HEK293T (cell line): Measurements from ENCODE around the gene RNF10.

Source experiments
- ELF4 ChIP-seq: fragments of 450-650 bp; IDR thresholded peaks from 2 replicates; pipeline ENCODE4 v1.6.1; 2017; ENCODE audit warnings: antibody characterized with exemption
- FOXM1 ChIP-seq: fragments of 450-650 bp; IDR thresholded peaks from 2 replicates; pipeline ENCODE4 v1.6.1; 2017; ENCODE audit warnings: mild to moderate bottlenecking, borderline replicate concordance
- SUZ12 ChIP-seq: fragments of 450-650 bp; IDR thresholded peaks from 2 replicates; pipeline ENCODE4 v1.6.1; 2016; ENCODE audit warnings: mild to moderate bottlenecking

DNA sequence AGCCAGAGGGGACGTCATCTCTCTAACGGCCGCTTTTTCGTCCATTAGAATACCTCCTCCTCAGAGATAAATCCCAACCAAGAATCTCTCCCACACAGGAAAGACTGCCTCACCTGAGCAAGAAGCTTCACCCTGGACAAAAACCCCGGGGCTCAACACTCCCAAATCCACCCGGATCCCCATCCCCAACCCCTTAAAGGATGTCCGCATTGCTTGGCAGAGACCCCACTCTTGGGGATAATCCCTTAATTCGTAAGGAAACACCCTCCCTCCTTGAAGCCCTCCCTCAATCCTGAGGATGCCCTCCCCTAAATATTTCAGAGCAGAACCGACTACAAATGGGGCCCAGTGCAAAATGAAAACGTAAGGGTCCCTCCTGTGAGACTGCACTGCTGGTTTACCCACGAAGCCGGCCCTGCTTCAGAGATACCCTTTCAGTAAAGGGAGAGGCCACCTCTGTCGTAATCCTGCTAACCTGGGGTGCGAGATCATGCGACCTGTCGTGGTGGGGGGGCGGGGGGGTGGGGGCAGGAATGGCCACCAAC is 38.9 kb upstream of the RNF10 start:
- no peak for TF ChIP-seq ELF4
- TF ChIP-seq FOXM1, result no peak
- no peak for TF ChIP-seq SUZ12
